GM19395 (cell line): ENCODE data around the gene IFITM2.

Source experiments
- ATAC-seq: cut with Tn5 transposase; IDR thresholded peaks from one replicate; pipeline ENCODE4 v1.9.1; 2021; ENCODE audit warnings: mild to moderate bottlenecking, moderate library complexity; ENCODE audit not compliant: unreplicated experiment

IFITM2 gene

DNA sequence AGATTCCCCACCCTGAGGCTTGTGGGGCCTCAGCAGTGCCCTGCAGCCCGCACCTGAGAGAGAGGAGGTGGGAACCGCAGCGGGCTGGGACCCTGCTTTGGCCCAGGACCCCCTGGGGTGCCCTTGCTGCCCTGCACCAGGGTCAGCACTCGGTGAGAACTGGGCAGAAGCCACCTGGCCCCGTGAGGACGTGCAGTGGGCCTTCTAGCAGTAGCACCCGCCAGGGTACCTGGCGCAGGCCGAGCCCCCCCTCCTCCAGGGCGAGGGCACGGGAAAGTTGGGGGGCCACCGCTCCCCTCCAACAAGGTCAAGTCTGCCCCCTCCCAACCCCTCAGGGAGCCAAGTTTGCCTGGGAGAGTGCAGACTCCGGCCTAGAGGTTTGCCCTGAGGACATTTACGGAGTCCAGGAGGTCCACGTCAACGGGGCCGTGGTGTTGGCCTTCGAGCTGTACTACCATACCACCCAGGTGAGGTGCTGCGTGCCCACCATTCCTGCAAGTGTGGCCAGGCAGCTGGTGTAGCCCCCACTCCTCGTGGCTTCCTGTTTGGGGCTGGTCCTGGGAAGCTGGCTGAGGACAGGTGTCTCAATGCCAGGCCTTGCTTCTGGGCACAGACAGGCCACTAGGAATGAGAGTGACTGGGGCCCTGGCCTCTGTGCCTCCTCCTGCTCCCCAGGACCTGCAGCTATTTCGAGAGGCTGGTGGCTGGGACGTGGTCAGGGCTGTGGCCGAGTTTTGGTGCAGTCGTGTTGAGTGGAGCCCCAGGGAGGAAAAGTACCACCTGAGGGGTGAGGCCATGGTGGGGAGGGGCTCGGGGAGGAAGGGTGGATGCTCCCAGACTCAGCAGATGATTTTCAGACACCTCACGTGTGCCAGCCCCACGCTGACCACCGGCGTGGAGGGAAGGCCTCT lies 15.2 kb upstream of the IFITM2 start:
- no peak for ATAC-seq

DNA sequence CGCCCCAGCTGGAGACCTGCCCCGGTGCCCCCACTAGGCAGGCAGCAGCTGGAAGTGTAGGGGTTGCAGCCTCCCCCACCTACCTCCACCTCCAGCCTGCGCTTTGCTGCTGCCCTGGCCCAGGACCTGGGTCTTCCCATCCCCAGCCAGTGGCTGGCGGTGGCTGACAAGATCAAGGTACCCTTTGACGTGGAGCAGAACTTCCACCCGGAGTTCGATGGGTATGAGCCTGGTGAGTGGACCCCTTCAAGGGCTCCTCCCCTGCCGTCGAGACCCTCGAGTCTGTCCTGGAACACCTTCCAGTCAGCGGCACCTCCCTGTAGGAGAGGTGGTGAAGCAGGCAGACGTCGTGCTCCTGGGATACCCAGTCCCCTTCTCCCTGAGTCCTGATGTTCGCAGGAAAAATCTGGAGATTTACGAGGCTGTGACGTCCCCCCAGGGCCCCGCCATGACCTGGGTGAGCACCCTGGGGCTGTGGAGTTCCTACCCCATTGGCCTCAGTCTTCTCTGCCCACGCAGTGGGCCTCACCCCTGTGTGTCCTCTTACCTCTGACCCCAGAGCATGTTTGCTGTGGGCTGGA lies 14.3 kb upstream of the IFITM2 start:
- no peak for ATAC-seq

DNA sequence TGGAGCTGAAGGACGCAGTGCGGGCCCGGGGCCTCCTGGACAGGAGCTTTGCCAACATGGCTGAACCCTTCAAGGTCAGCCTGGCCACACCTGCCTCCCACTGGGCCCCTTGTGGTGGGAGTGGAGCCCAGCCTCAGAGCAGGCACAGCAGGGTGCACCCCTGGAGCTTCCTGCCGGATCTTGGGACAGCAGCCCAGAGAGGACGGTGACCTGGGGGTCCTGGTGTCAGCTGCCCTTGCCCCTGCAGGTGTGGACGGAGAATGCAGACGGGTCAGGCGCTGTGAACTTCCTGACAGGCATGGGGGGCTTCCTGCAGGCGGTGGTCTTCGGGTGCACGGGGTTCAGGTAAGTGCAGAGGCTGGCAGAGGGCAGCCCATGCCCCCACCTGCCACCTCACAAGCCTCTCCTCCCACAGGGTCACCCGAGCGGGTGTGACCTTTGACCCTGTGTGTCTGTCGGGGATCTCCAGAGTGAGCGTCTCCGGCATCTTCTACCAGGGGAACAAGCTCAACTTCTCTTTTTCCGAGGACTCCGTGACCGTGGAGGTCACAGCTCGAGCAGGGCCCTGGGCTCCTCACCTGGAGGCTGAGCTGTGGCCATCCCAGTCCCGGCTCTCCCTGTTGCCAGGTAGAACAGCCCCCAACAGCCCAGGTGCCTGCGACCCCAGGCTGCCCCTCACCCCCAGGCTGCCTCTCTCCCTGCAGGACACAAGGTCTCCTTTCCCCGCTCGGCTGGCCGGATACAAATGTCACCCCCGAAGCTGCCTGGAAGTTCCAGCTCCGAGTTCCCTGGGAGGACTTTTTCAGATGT lies 13.6 kb upstream of the IFITM2 start:
- ATAC-seq = no peak

DNA sequence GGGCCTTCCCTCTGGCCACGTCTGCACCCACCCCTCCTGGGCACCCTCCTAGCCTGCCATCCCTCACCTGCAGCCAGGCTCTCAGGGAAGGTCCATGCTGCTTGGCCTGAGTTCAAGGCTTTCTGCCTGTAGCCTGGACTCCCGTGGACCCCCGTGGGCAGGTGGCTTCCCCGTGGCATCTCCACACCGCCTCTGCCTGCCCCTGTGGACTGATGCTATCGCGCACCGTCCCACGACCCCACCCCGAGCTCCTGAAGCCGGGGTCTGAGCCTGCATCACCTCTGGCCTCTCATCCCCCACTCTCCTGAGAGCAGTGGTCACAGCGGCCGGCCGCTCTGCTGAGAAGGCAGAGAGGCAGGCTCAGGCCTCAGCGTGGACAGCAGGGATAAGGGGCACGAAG lies 12.8 kb upstream of the IFITM2 start:
- no peak for ATAC-seq

DNA sequence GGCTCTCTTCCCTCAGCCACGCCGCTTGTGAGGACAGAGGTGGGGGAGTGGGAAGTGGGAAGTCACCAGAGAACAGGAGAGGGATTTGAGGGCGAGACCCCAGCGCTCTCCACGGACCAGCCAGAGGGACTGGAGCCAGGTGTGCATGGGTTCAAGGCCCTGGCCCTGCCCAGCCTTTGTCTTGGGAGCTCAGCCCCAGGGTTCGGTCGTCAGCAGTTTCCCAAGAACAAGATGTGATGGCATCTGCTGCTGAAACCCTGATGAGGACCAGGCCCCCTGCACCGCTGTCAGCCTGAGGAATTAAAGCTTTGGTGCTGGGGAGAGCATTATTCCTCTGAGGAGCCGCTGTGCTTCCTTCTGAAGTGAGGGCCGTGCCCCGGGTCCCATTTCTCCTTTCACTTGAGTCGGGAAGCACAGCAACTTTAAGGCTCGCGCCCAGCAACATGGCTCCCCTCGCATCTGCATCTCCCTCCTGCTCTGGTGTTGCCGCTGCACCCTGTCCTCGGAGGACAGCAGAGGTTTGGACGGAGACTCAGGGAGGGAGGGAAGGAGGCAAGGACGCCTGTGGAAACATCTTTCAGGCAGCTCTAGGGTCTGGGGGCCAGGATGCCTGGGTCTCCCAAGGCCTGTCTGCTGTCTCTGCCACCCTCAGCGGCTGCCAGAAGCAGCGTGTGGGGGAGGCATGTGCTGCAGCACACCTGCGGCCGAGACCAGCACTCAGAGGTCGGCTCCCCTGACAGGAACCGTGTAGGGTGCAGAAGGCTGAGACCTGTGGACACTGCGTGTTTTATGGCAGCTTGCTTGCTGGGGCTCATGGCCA lies 12.1 kb upstream of the IFITM2 start:
- no peak for ATAC-seq

DNA sequence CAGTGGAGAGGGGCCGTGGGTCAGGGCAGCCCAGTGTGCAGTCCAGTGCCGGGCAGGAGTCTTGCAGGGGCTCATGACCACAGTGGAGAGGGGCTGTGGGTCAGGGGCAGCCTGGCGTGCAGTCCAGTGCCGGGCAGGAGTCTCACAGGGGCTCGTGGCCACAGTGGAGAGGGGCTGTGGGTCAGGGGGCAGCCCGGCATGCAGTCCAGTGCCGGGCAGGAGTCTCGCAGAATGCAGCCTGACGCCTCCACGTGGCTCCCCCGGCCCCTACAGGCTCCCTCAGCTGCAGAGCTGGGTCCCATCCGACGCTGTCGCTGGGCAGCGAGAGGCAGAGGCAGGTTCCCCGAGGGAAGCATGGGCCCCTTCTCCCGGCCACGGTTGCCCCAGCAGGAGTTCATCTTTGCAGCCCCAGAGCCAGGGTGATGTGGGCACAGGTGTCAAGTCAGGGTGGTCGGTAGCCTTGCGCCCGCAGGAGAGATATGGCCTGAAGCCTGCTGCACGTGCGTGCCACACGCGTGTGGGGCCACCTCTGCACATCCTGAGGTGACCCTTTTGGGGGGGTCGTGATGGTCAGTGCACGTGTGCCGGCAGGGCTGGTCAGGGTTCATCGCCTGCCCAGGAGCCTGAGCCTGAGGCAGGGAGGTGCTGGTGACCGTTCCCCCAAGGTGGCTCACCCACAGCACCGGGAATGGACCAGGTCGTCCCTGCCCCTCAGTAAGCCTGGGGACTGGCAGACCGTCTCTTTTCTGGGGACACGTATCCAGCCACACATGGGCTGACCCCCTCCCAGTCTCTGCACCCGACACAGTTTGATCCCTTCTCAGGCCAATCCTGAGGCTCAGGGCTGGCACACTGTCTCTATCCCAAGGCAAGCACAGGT lies 11.2 kb upstream of the IFITM2 start:
- no peak for ATAC-seq

DNA sequence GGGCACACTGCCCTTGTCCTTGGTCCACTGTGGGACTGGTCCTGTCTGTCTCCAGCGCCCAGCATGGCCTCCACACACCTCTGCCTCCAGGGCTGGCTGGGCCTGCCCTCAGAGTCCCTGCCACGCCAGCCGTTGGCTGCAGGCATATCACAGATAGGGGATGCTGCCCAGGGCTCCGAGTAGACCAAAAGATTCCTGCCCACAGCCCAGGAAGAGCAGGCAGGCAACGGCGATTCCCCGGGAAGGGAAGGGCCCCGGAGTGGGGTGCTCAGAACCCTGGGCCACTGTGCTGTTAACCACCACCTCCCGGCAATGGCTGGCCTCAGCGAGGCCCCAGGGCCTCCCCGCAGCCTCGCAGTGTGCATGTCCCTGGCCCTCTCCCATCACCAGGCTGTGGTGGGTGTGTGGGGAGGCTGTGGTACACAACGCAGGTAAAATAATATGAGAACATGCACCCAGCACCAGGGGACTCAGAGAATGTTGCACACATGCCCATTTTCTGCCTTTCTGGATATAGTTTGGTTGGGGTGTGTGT lies 10.5 kb upstream of the IFITM2 start:
- ATAC-seq = no peak

DNA sequence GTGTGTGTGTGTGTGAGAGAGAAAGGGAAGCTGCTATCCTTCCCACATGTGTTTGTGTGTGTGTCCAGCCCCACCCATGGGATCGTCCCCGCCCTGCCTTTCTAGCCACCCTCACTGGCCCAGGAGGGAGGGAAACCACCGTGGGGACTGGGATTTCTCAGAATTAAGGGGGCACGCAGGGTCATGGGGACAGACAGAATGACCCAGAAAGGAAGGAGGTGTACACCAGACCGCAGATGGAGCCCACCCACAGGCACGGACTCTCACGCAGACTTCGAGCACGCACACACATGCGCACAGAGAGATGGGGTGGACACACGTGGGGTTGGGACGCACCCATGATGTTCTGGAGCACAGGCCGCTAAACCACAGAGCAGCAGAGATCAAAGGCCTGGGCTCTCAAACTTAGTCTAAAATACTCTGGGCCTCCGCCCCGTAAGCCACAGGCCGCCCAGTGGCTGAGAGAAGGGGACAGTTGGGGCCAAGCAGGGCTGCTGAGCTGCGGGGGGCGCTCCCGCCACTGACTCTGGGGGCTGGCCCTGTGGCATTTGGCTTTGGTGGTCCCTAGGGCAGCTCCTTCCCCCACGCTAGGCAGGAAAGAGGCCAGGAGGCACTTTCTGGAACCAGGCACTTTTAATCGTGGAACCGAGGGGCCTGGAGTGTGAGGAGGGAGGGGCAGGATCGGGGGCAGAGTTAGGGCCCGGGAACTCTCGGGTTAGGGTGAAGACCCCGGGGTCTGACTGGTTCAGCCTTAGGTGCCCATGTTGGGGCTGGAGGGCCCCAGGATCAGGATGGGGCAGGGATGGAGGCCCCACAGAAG lies 9.8 kb upstream of the IFITM2 start:
- no peak for ATAC-seq

DNA sequence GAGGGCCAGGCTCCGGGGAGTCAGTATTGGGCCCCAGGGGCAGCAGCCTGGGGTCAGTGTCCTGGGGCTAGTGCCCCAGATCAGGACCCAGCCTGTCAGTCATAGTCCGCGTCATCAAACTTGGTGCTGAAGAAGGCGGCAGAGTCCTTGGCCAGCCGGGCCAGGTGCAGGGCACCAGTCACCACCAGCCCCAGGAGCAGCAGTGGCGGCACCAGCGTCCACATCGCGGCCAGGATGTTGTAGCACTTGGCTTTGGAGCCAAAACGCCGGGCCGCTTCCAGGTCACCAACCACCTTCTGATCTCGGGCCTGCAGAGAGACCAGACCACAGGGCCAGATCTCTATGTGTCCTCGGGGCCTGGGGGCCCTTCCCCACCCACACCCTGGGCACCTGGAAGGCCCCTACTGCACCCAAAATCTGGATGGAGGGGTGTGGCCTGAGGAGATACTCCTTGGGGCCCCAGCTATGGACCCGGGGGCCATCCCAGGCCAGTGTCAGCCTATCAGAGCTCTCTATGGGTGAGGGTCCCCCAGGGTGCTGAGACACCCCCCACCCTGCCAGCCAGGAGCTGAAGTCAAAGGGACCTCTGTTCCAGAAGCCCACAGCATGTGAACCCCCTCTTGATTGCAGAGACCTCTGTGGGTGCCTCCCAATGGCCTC lies 9.1 kb upstream of the IFITM2 start:
- ATAC-seq = no peak

DNA sequence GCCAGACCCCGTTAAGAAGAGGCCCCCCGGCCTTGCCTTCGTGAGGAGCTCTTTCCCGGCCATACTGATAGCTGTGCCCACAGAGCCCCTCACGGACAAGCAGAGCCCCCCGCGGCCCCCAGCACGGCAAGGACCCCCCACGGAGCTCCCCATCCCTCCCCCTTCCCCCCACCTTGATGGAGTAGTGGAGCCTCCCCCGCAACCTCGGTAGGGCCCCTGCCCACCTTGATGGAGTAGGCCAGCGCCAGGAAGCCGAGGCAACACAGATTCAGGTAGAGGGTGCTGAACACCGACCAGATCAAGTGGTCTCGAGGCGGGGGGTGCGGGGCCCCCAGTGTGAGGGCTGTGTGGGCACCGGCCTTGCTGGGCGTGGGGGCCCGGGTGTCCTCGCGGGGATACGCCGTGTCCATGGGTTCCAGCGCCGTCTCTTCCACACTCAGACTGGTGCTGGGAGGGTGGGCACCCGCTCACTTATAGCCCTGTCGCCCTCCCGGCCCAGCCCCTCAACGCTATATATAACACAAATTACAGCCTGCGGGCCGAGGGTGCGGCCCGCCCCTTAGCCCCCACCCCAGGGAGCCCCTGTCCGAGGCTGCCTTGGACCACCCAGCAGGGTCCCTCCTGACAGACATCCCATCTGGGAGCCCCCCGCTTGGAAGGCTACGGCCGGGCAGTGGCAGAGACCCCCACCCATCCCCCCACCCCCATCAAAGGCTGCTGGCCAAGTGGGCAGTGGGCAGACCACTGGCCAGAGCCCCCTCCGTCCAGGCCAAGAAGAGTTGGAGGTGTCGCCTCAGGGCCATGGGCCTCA lies 8.3 kb upstream of the IFITM2 start, which contains the start of gene IFITM5:
Gene IFITM5 (minus strand): TSS at position 446 of the 811 bp plus-strand sequence. CDS start 36 bp downstream, at position 410.
- no peak for ATAC-seq

DNA sequence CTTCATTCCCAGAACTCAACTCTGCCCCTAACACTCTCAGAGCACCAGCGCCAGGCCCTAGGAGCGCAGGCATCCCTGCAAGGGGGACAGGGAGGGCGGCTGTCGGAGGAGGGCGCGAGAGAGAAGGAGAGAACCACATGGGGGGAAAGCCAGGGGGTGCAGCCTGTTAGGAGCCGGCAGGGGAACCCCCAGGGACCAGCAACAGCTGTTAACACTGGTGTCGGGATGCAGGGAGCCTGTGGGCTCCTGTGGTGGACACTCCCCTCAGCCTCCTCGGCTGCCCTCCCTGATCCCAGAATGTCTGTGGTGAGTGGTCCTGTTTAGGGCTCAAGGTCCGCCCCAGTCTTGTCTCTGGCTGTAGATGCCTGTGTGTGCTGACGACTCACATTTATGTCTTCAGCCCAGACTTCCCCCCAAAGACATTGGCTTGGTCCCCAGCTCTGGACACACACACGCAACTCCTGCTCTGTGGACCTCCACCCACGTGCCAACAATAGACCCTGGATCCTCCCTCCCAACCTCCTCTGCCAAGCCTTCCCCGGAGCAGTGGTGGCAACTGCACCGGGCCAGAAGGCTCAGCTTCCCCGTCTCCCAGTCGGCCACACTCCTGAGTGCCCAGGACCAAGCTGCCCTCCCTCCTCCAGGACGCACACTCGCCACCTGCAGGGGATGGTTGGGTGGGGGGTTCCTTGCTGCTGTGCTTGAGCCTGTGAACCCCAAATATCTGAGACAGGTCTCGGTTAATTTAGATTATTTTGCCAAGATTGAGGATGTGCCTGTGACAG lies 7.5 kb upstream of the IFITM2 start:
- no peak for ATAC-seq

DNA sequence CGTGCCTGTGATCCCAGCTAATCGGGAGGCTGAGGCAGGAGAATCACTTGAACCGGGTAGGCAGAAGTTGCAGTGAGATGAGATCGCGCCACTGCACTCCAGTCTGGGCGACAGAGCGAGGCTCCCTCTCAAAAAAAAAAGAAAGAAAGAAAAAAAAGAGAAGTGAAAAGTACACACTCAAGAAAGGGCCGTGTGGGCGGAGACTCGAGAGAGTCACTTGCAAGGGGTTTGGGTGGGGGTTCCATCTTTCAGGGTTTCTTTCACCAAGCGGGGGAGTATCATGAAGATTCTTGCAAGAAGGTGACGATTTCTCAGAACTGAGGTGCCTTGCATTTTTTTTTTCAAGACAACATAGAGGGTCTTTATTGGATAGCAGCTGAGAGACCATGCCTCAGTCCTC lies 4.3 kb upstream of the IFITM2 start:
- no peak for ATAC-seq

DNA sequence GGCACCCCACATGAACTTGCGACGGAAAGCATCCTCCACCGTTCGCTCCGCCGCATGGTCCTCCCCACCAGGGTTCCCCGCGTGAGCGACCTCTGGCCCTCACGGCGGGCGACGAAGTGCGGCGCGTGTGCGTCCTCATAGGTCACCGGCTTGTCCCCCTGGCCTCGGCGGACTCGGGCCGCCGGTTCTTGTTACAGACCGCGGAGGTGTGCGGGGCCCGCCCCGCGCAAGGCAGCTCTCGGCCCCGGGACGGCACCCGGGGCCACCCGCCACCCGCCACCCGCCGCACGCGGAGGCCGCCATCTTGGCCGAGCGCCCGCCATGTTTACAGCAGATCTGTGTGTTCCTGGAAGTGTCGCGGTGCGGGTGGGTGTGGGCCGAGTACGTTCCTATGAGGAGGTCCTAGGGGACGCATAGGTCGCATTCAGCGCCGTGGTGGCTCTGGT lies 3.5 kb upstream of the IFITM2 start:
- ATAC-seq = no peak

DNA sequence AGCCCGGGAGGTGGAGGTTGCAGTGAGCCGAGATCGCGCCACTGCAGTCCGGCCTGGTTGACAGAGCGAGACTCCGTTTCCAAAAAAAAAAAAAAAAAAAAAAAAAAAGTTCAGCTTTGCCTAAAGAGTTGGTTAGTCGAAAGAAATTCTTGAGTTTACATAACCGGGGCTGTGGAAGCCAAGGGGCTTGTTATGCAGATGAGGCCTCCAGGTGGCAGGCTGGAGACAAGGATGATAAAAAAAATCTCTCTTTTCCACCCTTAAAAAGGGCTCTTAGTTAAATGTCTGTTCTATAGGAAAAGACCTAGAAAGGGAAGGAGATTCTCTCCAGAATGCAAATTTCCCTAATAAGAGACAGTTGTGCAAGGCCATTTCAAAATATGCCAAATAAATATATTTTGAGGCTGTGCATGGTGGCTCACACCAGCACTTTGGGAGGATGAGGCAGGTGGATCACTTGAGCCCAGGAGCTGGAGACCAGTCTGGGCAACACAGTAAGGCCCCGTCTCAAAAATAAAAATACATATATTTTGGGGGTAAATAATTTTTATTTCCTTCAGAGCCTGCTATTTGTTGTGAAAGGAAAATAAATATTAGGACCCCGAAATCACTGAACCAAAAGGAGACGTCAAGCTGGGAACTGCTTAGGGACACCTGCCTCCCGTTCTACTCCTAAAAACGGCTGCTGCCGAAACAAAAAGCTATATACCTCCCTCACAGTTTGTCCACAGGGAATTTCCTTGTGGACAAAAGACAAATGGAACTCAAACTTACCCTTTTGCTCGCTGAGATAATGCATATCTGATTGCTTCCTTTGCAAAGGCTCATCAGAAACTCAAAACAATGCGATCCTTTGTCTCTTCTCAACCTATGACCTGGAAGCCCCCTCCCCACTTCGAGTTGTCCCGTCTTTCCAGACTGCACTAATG lies 2.4 kb upstream of the IFITM2 start:
- no peak for ATAC-seq

DNA sequence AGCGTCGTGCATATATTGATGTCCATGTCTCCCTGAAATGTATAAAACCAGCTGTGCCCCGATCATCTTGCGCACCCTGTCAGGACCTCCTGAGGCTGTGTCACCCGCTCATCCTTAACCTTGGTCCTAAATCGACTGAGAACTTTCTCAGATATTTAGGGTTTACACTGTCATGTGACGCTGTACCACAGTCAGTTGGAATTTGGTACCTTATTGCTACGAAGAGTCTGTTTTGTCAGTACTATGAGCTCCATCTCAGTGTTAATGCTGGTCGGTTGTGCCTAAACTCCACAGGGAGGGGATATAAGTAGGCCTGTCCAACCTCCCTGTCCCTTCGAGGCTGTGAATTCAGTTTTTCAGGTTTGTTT lies 1.8 kb upstream of the IFITM2 start:
- no peak for ATAC-seq
